Ectodermal cell (in vitro differentiated cells): ENCODE results near the gene RUNX3.

Experiments
- H3K27ac ChIP-seq: 2 replicates; pipeline ENCODE4 v1.7.0; 2013; ENCODE audit warnings: mild to moderate bottlenecking, low read depth, low read length; ENCODE audit not compliant: insufficient read depth, poor library complexity, severe bottlenecking
- H3K27me3 ChIP-seq: 2 replicates; pipeline ENCODE4 v1.7.0; 2013; ENCODE audit warnings: mild to moderate bottlenecking, low read length; ENCODE audit not compliant: insufficient read depth, control insufficient read depth, poor library complexity, severe bottlenecking
- H3K36me3 ChIP-seq: one replicate; pipeline ENCODE4 v1.7.0; 2013; ENCODE audit warnings: low read length; ENCODE audit not compliant: control insufficient read depth, insufficient read depth
- H3K4me1 ChIP-seq: one replicate; pipeline ENCODE4 v1.7.0; 2013; ENCODE audit warnings: low read length; ENCODE audit not compliant: control insufficient read depth, insufficient read depth
- H3K4me3 ChIP-seq: 2 replicates; pipeline ENCODE4 v1.7.0; 2013; ENCODE audit warnings: low read depth, low read length, control low read depth; ENCODE audit not compliant: insufficient read depth
- H3K9me3 ChIP-seq: 2 replicates; pipeline ENCODE4 v1.7.0; 2013; ENCODE audit warnings: mild to moderate bottlenecking, low read length, moderate library complexity; ENCODE audit not compliant: control insufficient read depth
- WGBS, 2 experiments: methylation state at CpG; one replicate each; pipeline ENCODE4 v1.1.7; 2013; ENCODE audit warnings: missing lambda C conversion rate in 2 of 2; 5-methylcytosine and 5-hydroxymethylcytosine counted together

The RUNX3 gene

DNA sequence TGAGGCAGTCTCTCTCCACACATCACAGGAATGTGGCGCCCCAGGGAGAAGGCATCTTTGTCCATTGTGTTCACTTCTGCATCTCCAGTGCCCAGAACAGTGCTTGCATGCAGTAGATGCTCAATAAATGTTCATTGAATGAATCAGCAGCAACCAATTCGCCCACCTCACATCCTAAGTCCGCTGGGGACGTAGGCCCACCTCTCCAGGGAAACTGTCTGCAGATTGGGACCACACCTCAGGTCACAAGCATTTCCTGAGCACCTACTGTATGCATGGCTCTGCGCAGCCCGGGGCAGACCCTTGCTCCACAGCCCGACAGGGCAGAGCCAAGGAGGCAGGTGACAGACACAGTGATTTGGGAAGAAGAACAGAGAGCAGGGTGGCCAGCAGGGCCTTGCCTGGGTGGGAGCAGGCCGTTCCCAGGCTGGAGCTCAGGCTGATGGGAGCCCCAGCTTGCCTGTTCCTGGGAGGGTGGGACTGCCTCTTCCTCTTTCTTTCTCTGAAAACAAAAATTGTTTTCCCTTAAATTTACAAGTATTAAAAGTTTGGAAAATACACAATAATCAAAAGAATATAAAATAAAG is 25.8 kb upstream of the RUNX3 start:
- Histone ChIP-seq H3K4me1 (peaks cover 3% of the 10 kb centered on the region), H3K27me3 (no peaks in the 10 kb centered on the region), H3K9me3 (no peaks in the 10 kb centered on the region), H3K4me3 (no peak overlapping the region), H3K36me3 (no peaks in the 10 kb centered on the region), H3K27ac (no peak overlapping the region)
- WGBS, 2 experiments, result 87 to 90% methylated on average over 8 of the region's 8 CpGs

DNA sequence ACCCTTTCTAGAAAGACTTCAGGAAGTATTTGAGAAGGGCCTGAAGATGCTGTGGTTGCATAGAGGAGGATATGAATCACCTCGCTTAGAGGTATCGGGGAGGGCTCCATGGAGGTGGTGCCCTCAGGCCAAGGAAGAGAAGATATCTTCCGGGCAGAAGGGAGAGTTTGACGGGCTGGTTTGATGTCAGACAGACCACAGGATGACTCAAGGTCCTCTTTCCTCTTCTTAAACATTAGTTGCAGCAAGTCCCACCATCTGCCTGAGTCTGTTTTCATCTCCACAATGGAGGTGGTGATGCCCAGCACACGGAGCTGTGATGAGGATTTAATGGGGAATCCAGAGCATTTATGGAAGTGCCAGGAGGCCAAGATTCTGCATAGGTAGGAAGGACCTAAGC is 25.1 kb upstream of the RUNX3 start:
- WGBS, 2 experiments, result 86 to 88% methylated on average over 5 of the region's 5 CpGs

DNA sequence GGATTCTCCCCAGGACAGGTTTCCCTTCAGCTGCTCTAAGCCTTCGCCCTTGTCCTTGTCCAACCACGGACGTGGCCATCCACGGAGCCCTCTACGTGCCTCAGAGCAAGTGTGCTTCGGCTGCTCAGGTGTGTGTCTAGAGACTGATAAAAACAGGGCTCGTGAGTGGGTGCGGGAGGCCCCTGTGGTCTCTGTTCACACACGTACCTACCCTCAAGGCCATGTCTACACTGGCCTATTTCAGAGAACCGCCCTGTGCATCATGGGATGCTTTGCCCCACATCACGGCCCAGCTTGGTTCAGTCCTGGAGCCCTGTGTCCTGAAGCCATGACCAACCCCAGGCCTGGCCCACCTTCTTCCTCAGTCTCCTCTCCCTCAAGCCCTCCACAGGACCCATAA is 24.6 kb upstream of the RUNX3 start:
- Histone ChIP-seq H3K27me3 (no peaks in the 10 kb centered on the region), H3K4me3 (no peak overlapping the region), H3K27ac (no peak overlapping the region), H3K4me1 (peaks cover 3% of the 10 kb centered on the region), H3K9me3 (no peaks in the 10 kb centered on the region), H3K36me3 (no peaks in the 10 kb centered on the region)
- 93 to 95% methylated on average over 11 of the region's 11 CpGs for WGBS, 2 experiments

More for the DNA sequence above, 25.1 kb upstream of the RUNX3 start:
- Histone ChIP-seq H3K4me1 (peaks cover 3% of the 10 kb centered on the region), H3K27me3 (no peaks in the 10 kb centered on the region), H3K4me3 (no peak overlapping the region), H3K27ac (no peak overlapping the region), H3K36me3 (no peaks in the 10 kb centered on the region), H3K9me3 (no peaks in the 10 kb centered on the region)

DNA sequence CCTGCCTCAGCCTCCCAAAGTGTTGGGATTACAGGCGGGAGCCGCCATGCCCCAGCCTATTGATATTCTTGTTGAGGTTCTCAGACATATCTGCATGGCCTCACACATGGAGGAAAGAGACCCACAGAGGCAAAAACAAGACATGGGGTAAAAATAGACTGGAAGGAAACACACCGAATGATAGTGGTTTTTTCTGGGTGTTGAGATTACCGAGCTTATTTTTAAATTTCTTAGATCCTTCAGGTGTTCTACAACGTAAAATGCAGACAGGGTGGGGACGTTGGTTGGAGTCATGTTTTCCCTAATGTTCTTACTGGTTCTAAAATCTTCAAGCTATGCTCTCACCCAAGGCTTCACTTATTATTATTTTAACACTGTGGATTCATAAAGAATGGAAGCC is 23.9 kb upstream of the RUNX3 start:
- Histone ChIP-seq H3K4me3 (no peak overlapping the region), H3K9me3 (no peaks in the 10 kb centered on the region), H3K36me3 (no peaks in the 10 kb centered on the region), H3K4me1 (peaks cover 3% of the 10 kb centered on the region), H3K27me3 (no peaks in the 10 kb centered on the region), H3K27ac (no peak overlapping the region)
- WGBS, 2 experiments, result 90 to 93% methylated on average over 6 of the region's 6 CpGs

DNA sequence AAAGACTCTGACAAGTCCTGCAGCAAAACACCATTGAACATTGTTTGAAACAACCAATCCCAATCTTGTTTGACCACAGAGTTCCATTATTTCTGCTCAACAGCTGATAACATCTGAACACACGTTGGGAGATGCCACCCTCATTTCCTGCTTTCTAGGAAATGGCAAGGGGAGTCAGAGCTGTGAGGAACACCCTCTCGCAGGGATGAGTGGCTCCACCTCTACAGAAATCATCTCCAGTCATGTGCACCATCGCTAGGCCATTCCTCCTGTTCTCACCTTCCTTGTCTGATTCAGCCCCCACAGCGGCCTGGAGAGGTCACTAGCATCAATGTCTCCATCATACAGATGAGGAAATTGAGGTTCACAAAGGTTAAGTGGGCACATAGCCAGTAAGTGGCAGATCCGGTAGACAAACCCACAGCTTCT is 22.4 kb upstream of the RUNX3 start:
- no peak overlapping the region for H3K4me3 ChIP-seq
- 75 to 77% methylated on average over 5 of the region's 5 CpGs for WGBS, 2 experiments
- no peaks in the 10 kb centered on the region for H3K36me3 ChIP-seq
- H3K4me1 ChIP-seq, result peaks cover 3% of the 10 kb centered on the region
- no peaks in the 10 kb centered on the region for H3K27me3 ChIP-seq
- no peaks in the 10 kb centered on the region for H3K9me3 ChIP-seq
- no peak overlapping the region for H3K27ac ChIP-seq

DNA sequence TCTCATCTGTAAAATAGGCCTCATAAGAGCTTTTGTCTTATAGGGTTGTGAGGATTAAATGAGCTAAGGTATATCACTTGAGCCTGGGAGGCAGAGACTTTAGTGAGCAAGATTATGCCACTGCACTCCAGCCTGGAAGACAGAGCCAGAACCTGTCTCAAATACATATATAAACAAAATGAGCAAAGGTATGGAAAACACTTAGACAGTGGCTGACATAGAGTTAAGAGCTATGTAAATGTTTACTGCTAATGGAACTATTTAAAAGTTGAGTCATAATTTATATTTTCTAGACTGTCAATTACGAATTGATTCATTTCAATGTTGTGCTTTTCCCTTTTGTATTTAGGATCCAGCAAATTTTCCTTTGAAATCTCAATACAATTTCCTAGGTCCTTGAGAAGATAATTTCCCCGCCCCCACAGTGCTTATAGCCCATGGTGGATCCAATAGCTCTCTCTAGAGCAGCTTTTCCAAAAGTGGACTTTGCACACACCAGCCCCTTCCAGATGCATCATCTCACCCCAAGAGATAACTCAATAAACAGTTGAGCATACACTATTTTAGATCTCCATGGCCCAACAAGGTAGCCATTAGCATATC is 21.8 kb upstream of the RUNX3 start:
- H3K4me1 ChIP-seq, result peaks cover 3% of the 10 kb centered on the region
- no peak overlapping the region for H3K4me3 ChIP-seq
- H3K9me3 ChIP-seq, result no peaks in the 10 kb centered on the region
- no peaks in the 10 kb centered on the region for H3K36me3 ChIP-seq
- H3K27me3 ChIP-seq, result no peaks in the 10 kb centered on the region
- H3K27ac ChIP-seq, result no peak overlapping the region
- 93 to 96% methylated on average over 2 of the region's 2 CpGs for WGBS, 2 experiments

DNA sequence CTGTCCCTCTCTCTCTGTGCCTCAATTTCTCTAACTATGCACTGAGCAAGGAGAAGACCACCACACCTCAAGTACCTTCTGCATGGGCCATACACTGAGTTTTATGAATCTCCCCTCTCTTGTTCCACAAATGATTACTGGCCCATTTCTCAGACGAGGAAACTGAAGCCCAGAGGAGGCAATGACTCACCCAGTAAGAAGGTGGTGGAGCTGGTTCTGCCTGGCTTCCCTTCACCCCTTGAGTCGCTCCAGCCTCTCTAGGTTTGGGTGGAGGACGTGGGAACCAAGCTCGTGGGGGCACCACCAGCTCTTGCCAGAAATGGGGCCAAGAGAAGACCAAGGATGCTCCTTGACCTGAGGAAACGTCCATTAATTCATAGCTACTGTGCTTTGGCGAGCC is 21.3 kb upstream of the RUNX3 start:
- Histone ChIP-seq H3K4me3 (no peak overlapping the region), H3K9me3 (no peaks in the 10 kb centered on the region), H3K27me3 (no peaks in the 10 kb centered on the region), H3K36me3 (no peaks in the 10 kb centered on the region), H3K27ac (no peak overlapping the region), H3K4me1 (peaks cover 3% of the 10 kb centered on the region)
- 89% methylated on average over 6 of the region's 6 CpGs for WGBS, 2 experiments

DNA sequence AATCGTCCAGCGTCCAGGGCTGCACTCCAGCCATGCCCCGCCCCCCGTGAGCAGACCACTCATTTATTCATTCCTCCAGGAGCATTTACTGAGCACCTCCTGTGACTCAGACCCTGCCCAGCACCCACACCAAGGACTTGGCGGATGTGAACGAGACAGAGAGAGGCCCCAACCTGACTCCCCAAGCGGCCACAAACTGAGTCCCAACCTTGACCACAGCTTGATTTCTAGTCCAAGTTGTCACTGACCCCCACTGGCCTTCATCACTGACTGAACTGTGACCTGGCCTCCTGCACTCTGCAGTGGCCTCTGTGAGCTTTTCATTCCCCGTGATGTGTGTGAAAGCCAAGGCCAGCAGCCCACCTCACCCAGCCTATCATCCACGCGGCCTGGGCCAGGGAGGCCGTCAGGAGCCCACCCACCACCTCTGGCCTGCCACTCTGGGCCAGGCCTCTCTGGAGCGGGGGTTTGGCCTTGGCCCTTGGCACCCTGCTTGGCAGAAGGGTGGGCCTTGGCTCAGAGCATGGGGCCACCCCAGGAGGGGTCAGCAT is 19.3 kb upstream of the RUNX3 start:
- Histone ChIP-seq H3K9me3 (no peaks in the 10 kb centered on the region), H3K4me1 (no peaks in the 10 kb centered on the region), H3K36me3 (no peaks in the 10 kb centered on the region), H3K27me3 (no peaks in the 10 kb centered on the region), H3K27ac (no peak overlapping the region), H3K4me3 (no peak overlapping the region)
- 86 to 87% methylated on average over 12 of the region's 12 CpGs for WGBS, 2 experiments

DNA sequence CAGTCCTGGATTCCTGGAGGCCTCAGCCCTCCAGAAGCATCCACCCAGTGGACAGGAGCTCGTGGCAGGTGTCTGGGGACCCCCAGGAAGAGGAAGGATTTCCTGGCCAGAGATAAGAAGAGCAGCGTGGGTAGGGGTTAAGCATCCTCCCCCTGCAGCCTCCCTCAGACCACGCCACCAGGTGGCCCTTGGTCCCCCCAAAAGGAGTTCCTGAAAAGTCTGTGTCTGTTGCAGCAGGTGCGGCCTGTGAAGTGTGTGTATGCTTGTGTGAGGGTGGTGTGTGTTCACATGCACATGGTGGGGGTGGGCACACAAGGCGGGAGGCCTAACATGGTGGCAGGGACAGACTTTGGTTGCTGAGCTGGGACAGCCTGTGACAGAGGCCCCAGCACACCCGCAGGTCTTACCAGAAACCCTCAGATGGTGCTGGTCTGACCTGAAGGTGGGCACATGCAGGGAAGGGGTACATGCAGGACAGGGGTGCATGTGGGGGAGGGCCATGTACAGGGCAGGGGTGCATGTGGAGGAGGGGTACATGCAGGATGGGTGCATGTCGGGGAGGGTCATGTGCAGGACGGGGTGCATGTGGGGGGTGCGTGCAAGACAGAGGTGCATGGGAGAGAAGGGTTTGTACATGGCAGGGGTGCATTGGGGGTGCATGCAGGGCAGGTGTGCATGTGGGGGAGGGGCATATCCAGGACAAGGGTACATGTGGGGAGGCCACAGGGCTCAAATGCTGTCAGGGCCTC is 18.2 kb upstream of the RUNX3 start:
- no peaks in the 10 kb centered on the region for H3K36me3 ChIP-seq
- H3K27ac ChIP-seq, result no peak overlapping the region
- H3K4me1 ChIP-seq, result no peaks in the 10 kb centered on the region
- H3K9me3 ChIP-seq, result no peaks in the 10 kb centered on the region
- H3K4me3 ChIP-seq, result no peak overlapping the region
- no peaks in the 10 kb centered on the region for H3K27me3 ChIP-seq
- WGBS, 2 experiments, result 92 to 93% methylated on average over 9 of the region's 9 CpGs

DNA sequence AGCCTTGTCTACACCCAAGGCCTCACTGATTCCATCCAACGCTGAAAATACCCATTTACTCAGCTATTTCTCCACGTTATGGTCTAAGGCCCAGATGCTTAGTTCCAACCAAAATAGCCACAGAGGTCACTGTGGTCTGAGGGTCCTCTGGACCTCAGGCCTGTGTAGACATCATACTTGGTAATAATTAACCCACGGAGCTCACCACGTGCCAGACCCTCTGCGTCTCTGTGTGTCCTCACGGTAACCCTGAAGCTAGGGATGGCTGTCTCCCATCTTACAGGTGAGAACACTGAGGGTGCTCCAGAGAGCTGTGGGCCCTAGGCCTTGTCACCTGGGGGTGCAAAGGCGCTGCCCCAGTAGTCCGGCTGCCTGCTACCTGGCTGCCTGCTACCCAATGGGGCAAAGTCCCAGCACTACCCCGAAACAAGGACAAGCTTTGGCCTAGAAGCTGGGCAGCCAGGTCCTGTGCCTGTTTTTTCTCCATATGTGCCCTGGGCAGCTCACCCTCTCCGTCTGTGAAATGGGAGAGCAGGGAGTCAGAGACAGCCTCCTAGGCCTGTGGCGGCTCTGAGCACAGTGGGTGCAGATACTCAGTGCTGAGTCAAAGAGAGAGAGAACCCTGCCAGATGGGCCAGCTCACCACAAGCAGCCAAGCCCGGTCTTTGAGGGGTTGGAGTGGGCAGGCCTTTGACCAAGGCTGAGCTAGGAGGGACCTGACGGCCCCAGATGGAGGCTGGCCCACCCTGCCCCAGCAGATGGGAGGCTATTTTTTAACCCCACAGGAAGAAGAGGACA is 17.0 kb upstream of the RUNX3 start:
- 94 to 95% methylated on average over 13 of the region's 13 CpGs for WGBS, 2 experiments
- Histone ChIP-seq H3K9me3 (no peaks in the 10 kb centered on the region), H3K4me1 (no peaks in the 10 kb centered on the region), H3K27me3 (no peaks in the 10 kb centered on the region), H3K36me3 (no peaks in the 10 kb centered on the region), H3K27ac (no peak overlapping the region), H3K4me3 (no peak overlapping the region)
